ENCODE data around the gene DZIP3.

Gene DZIP3, protein sequence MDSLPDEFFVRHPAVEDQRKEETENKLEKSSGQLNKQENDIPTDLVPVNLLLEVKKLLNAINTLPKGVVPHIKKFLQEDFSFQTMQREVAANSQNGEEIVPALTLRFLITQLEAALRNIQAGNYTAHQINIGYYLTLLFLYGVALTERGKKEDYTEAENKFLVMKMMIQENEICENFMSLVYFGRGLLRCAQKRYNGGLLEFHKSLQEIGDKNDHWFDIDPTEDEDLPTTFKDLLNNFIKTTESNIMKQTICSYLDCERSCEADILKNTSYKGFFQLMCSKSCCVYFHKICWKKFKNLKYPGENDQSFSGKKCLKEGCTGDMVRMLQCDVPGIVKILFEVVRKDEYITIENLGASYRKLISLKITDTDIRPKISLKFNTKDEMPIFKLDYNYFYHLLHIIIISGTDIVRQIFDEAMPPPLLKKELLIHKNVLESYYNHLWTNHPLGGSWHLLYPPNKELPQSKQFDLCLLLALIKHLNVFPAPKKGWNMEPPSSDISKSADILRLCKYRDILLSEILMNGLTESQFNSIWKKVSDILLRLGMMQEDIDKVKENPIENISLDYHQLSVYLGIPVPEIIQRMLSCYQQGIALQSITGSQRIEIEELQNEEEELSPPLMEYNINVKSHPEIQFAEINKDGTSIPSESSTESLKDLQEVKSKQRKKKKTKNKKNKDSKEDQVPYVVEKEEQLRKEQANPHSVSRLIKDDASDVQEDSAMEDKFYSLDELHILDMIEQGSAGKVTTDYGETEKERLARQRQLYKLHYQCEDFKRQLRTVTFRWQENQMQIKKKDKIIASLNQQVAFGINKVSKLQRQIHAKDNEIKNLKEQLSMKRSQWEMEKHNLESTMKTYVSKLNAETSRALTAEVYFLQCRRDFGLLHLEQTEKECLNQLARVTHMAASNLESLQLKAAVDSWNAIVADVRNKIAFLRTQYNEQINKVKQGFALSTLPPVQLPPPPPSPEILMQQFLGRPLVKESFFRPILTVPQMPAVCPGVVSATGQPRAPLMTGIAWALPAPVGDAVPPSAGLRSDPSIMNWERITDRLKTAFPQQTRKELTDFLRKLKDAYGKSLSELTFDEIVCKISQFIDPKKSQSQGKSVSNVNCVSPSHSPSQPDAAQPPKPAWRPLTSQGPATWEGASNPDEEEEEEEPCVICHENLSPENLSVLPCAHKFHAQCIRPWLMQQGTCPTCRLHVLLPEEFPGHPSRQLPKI

DNA sequence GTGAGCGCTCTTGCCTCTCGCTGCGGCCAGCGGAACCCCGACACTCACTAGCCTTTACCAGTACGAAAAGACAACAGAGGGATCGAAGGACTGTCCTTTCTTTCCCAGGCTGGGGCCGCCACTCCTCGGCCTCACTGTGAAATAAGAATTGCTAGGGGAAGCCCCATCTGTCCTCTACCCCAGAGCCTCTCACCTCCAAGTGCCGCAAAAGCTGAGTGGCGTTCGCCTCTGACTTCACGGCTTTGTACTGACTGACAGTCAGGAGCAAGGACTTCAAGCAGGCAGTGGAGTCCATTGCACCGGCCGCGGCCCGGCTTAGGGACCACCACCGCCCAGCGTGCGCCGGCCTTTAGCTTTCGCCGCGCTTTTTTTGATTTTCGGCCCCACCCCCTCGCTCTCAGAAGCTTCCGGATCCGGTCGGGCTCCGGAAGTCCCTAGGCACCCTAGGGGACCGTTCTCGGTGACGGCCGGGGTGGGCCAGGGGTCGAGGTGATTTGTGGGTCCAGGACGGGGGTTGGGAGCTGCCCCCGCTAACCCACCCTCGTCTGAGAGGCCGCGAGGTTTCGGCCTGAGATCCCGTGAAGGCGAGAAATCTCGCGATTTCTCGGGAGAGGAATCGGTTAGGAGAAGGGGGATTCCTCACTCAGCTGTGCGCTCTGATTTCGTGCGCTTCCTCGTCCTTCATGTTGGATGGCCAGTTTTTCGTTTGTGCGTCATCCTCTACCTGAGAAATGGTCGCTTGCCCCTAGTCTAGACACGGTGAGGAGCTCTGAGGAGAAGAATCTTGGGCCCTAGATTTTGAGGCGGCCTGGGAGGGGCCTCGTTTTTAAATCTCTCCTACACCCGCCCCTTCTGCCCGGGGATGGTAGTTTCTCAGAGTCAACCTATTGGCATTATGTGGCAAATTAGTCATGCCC, at the start of gene DZIP3, which contains the start of gene CIP2A:
TSS of gene DZIP3 (plus strand) at position 642 of the 917 bp plus-strand sequence. CDS start 15,685 bp downstream, outside the sequence.
TSS of gene CIP2A (minus strand) at position 358 of the 917 bp plus-strand sequence. CDS start at position 295, 63 bp downstream.
- peak; percentile 96 for DNase-seq

DNA sequence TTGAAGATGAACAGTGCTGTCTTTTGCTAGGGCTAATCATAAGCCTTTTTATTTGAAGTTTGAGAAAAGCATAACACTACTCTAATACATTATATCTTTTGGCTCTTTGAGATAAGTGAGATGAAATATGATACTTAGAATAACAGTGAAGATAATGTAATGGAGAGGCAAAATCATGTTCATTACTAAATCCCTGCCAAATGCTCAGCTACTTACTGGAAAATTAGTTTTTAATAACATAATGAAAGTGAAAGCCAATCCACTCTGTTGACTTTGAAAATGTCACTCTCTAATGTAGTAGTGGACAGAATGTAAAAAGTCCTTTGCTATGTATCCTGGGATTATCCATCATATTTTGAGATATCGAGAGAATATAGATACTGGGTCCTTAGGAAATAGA, 43.3 kb upstream of the DZIP3 start:
- DNase-seq = no peak

DNA sequence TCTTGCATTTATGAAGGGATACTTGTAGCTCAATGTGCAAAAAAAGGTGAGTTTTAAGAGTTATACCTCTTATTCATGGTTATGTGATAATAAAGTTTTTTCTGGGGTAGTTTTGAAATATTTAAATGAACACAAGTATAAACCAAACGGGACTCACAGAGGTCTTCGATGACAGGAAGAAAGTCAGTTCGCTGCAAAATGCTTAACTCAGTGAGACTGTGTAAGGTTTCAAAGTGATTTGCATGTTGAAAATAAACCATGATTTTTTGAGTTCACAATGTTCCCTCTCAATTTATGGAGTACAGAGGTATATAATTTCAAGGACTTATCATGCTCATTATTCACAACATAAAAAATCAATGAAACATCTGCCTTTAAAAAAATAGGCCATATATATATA, 42.8 kb upstream of the DZIP3 start:
- no peak for DNase-seq

DNA sequence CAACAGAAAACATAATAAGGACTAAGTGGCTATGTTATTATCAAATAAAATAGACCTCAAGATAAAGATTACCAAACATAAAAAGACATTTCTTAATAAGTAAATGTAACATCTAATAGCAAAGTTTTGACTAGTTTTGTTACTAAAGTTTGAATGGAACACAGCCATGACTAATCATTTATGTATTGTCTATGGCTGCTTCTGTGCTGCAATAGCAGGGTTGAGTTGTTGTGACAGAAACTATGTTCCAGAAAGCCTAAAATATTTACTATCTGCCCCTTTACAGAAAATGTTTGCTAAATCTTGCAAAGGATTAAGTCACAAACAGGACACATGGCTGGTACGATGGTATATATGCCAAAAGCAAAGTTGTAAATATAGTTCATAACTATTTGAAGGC, 41.2 kb upstream of the DZIP3 start:
- DNase-seq = no peak

DNA sequence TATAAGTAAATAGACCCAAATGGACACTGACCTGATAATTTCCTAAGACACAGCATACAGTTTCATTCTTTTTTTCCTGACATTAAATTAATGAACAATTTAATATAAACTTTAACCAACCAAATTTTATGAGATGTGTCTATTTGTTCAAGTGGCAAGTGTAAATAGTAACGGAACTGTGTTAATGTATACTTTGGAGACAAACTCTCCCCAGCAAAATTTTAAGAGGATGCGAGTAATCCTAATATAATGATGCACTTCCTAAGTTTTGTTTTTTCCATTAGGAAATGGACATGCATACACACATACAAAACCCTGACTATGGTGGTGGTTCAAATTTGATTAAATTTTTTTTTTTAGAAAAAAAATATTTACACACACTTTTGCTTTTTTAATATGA, 40.6 kb upstream of the DZIP3 start:
- DNase-seq = no peak

DNA sequence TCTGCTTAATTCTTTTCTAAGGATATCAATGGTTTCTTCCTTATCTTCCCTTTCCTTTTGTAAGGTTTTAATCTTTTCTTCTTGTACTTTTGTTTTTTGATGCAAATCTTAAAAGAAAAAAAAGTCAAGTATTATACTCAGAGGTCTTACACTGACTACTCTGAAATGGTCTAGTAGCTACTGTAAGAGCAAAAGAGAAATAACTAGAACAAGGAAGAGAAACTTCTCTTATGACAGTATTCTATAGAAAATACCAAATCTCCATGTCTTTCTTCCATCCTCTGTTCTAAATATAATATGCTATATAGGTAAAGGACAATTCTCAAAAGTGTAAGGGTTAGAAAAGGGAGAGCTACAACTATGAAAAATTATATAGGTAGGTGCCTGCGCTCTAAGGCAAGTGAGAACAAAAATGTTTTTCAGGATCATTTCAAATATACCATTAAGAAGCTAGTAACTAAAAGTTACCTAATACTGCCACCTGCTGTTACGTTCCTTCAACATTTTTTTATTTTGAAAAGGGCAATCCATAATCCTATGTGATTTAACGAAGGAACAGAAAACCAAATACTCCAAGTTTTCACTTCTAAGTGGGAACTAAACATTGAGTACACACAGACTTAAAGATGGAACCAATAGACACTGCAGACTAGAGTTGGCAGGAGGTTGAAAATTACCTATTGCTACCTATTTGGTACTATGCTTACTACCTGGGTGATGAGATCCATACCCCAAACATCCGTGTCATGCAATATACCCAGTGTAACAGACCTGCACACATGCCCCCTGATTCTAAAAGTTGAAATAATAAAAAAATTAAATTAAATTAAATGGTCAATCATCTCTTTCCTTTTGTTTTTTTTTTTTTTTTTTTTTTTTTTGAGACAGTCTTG, 37.0 kb upstream of the DZIP3 start:
- DNase-seq = peak; percentile 38

DNA sequence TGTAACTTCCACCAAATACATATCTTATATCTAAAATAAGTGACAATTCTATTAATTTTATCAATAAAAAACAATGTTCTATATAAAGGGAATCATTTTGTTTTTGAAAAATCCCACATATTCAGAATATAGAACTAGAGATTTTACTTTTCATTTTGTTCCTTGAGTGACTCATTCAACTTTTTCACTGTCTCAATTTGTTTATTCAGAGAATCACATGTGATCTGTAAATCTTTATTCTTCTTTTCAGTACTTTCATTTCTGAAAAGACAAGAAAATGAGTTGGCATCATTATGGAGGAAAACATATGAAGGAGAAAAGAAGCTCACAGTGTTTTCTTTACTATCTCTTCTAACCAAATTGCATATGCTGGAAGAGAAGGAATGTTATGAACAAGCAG, 35.3 kb upstream of the DZIP3 start:
- DNase-seq = no peak

DNA sequence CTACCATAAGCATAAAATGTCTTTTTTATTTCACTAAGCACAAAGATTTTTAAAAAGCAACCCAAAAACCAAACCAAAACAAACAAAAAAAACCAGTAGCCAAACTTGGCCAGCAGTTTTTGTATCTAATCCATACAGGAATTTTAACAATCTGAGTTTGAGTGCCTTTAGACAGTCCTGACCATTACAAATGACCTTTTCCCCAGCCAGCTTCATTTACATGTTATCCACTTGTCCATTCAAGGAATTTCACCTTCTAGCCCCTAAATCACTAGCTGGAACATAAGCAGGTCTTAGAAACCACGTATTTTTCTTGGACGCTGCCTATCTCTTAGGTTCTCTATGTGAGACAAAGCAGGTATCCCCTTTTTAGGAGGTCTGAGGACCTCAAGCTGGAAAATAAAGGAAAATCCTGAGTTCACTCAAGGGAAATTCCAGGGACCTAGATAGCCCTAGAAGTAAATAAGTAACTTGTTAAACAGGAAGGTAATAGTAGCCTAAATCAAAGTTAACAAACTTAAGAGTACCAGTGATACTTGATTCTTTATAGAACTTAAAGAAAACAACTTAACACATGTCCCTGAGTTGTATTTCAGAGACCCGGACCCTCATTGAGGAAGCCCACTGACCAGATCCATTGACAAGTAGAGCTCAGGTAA, 34.5 kb upstream of the DZIP3 start:
- DNase-seq = peak; percentile 6

DNA sequence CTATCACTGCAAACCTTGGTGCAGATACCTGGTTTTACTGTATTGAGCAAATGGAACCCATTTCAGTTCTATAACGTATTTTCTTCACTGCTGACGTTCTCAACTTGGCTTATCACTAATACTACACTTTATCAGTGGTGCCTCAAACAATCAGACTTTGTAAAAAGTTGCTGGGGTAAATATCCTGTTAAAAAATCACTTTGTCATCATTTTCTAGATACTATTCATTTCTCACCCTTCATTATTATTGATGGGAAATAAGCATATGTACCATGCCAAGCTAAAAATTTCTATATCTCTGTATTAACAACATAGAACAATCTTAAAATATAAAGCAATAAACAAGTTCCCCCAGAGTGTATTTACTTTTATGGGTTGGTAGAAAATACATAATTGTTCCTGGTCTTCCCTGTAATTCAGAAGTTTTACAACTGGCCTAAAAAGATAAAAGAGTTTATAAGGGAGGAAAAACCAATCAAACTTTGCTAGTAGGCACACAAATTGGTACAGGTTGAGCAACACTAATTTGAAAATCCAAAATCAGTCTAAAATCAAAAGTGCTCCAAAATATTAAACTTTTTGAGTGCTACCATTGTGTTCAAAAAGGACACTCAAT, 33.4 kb upstream of the DZIP3 start:
- no peak for DNase-seq

DNA sequence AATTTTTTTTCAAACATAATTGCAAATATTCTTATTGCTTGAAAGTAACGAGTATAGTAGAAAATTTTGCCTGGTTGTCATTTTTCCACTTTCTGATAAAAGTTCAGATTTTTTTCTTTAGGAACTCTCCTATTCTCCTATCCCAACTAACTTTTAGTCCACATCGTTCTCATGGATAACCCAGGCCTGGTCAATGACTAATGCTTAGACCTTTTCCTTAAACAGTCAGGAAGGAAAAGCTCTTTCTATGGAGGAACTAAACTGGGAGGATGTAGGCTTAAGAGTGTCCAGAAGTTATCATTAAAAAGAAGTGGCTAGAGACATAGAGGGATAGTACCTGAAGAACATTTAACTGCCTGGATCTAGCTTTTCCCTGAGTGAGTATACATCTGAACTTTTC, 27.0 kb upstream of the DZIP3 start:
- DNase-seq = no peak

DNA sequence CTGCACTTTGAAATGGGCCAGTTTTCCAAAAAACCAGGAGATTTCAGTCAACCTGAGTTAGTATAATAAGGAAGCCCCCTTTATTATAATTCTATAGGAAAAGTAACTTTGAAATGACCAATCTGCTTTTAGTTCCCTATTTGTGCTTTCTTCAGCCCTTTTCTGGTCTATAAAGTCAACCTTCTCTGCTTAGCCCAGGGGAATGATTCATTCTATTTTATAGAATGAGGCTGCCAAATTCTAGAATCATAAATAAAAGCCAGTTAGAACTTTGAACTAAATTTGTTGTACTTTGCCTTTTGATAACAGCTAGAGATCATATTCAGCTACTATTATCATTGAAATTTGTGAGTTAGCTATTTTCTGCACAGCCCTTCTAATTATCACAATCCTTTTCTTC, 25.0 kb upstream of the DZIP3 start:
- DNase-seq = no peak

DNA sequence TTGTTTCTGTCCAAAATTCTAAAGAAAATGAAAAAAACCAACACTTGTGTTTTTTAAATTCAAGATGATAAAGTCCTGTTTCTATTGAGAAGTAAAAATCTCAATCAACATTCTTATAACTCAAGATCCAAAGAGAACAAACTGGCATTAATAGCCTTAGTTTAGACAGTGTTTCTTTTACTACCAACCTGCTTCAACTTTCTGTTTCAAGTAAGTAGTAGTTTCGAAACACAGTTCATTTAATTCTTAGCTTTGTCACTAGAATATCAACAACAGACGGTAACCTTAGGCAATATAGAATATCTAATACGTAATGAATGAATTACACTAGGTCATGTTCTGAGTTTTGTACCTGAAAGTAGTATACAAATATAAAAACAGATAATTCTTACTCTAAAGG, 24.0 kb upstream of the DZIP3 start:
- no peak for DNase-seq

DNA sequence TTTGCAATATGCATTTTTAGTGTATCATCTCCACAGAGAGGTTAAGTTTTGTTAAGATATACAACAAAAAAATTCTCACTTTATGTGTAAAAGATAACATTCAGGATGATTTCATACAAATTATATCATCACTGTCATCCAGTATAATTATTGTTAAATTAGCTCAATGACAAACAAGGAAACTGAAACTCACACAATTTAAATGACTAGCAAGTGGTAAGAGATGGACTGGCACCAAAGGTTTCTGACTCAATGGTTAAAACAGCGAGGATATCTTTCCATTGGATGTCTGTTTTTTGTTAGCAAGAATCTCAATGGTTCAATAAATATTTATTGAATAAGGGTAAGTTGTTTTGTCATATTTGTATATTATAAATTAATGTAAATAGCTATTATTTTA, 22.9 kb upstream of the DZIP3 start:
- DNase-seq = no peak

DNA sequence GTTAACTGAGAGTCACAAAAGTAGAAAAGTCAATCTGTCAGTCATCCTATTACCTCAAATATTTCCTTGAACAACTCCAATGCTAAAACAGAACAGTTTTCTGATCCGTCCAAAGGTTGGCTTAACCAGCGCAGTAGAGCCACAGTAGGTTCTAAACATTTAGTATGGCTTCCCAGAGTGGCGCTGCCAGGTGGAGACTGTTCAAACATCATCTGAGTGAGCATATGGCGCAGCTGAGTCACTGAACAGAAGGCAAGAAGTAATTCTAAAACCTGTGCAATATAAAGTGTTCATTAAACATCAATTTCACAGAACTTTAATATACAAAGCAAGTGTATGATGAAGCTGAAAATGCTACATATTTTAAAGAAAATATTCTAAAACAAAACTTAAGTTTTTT, 20.2 kb upstream of the DZIP3 start:
- DNase-seq = no peak

DNA sequence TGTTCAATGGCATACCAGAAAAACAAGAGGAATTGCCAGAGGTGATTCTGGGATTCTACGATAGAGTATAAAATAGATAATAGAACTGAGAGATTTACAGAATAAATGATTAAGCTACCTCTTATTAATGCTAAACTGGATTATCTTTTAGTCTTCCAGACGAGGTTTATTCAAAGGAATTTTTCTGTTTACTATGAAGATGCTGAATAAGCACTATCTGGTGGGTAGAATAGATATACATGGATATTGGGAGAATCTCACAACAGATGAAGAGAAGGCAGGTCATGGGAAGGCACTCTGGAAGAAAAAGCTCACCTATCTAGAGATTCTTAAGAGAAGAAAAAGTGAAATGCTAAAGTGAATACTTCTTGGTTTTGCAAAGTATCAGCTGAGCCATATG, 11.5 kb upstream of the DZIP3 start:
- no peak for DNase-seq

DNA sequence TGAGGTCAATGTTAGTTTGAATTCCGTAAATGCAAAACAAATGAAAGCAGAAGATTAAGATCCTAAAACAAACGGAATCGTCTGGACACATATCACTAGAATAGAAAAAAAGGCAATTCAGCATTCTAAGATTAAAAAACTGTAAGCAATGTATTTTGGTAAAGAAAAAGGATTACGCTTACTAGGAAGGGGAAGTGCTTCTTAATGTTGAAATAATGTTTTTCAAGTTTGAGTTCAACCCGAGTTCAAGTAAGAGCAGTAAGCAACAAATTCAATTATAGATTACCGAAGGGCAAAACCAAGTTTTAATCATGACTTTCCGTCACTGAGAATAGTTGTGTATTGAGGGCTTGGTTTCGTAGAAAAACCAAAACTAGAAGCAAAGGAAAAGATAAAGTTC, 921 bp upstream of the DZIP3 start:
- no peak for DNase-seq

DNA sequence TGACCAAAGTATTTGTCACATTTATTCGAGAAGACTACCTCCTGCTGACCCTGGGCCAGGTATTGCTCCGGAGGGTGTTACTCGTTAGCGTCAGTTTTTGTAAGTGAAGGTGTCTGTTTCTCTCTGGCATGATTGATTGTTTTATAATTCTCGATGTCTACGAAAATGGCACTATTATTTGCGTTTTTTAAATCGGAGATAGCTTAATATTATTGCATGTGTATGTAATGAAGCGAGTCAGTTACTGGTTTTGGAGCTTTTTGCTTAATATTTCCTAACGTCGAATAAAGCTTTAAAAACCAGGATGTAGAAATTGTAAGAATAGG, 439 bp downstream of the DZIP3 start:
- no peak for DNase-seq

DNA sequence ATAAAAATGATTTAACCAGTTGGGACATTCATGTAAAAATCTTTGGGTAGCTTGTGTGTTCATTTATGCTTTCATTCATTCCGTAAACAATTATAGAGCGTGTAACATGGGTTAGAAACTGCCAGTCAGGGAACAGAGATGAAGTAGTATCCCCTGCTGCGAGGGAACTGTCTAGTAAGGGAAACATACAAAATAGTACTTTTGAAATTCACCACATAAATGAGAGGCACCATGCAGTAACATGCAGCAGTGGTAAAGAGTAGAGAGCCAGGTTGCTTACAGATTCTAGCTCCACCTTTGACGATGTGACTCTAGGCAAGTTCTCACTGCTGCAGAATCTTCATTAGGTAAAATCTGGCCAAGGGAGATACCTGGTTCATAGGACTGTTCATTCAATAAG, 938 bp downstream of the DZIP3 start:
- DNase-seq = peak; percentile 6

DNA sequence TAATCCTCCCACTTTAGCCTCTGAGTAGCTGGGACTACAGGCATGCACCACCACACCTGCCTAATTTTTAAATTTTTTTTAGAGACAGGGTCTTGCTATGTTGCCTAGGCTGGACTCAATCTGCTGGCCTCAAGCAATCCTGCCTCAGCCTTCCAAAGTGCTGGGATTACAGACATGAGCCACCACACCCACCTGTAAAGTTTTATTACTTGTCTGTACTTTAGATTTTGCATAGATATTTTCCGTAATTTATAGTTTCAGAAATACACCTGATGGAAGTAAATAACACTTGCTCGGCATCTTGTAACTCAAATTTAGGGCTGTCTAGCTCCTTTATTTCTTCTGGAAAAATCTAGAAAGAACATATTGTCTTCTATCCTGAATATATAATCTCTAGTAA, 5.8 kb downstream of the DZIP3 start:
- DNase-seq = no peak

DNA sequence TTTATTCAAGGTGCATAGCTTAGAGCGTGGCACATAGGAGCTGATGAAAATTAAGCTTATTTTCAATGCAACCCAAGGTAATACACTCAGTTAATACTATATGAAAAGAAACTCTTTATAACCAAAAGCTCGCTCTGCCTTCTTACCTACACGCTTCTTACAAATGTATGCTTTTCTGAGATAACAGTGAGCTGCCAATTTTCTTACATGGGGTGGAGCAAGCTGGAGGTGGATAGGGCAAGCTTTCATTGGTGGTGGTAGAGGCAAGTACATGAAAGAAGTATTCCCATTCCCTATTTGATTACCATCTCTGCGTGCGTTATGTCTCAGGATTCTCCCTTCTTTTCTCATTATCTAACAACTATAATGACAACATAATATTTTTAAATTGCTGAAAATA, 8.9 kb downstream of the DZIP3 start:
- no peak for DNase-seq
